Loucy (cell line): Measurements from ENCODE around the gene MAP1LC3A.

Experiments
- H2AFZ ChIP-seq: fragments of 200-600 bp; sonication (generic); 2 replicates; pipeline ENCODE4 v1.6.0; 2016; ENCODE audit warnings: antibody characterized with exemption, mild to moderate bottlenecking, low read length, moderate library complexity
- H3F3A ChIP-seq: fragments of 200-600 bp; 2 replicates; pipeline ENCODE4 v1.6.0; 2016; ENCODE audit warnings: antibody characterized with exemption, low read depth, mild to moderate bottlenecking
- H3K27me3 ChIP-seq: fragments of 200-600 bp; sonication (generic); 2 replicates; pipeline ENCODE4 v1.6.1; 2014; ENCODE audit warnings: low read length, mild to moderate bottlenecking; ENCODE audit not compliant: insufficient read depth, poor library complexity, severe bottlenecking
- H3K36me3 ChIP-seq: fragments of 200-600 bp; sonication (generic); 2 replicates; pipeline ENCODE4 v1.6.1; 2016; ENCODE audit warnings: low read length; ENCODE audit not compliant: insufficient read depth
- H3K4me1 ChIP-seq: fragments of 200-600 bp; sonication (generic); 2 replicates; pipeline ENCODE4 v1.5.1; 2014; ENCODE audit warnings: low read length, mild to moderate bottlenecking; ENCODE audit not compliant: insufficient read depth, poor library complexity, severe bottlenecking
- H3K4me2 ChIP-seq: fragments of 200-600 bp; sonication (generic); 2 replicates; pipeline ENCODE4 v1.6.0; 2014; ENCODE audit warnings: antibody characterized with exemption, low read length, low read depth, mild to moderate bottlenecking; ENCODE audit not compliant: poor library complexity, severe bottlenecking
- H3K4me3 ChIP-seq: fragments of 200-600 bp; sonication (generic); 2 replicates; pipeline ENCODE4 v1.5.1; 2014; ENCODE audit warnings: low read length, mild to moderate bottlenecking, mixed read lengths; ENCODE audit not compliant: poor library complexity, severe bottlenecking
- H3K79me2 ChIP-seq: fragments of 200-600 bp; sonication (generic); 2 replicates; pipeline ENCODE4 v1.6.1; 2014; ENCODE audit warnings: low read length; ENCODE audit not compliant: insufficient read depth
- H3K9ac ChIP-seq: fragments of 200-600 bp; sonication (generic); 2 replicates; pipeline ENCODE4 v1.6.0; 2014; ENCODE audit warnings: mild to moderate bottlenecking, low read depth, low read length, moderate library complexity; ENCODE audit not compliant: poor library complexity, severe bottlenecking
- H3K9me2 ChIP-seq: fragments of 200-600 bp; sonication (generic); replicated peaks from 2 replicates; pipeline ENCODE4 v1.6.1; 2016; ENCODE audit warnings: low read depth, low read length, mixed read lengths
- H3K9me3 ChIP-seq: fragments of 200-600 bp; sonication (generic); 2 replicates; pipeline ENCODE4 v1.6.1; 2014; ENCODE audit warnings: mild to moderate bottlenecking, antibody characterized with exemption, low read length, low read depth; ENCODE audit not compliant: insufficient read depth
- H4K20me1 ChIP-seq: fragments of 200-600 bp; sonication (generic); 2 replicates; pipeline ENCODE4 v1.6.0; 2014; ENCODE audit warnings: antibody characterized with exemption, low read length, mild to moderate bottlenecking; ENCODE audit not compliant: insufficient read depth, poor library complexity, severe bottlenecking
- CTCF ChIP-seq: fragments of 200-600 bp; sonication (generic); conservative IDR thresholded peaks from 2 replicates; pipeline ENCODE4 v1.5.1; 2014; ENCODE audit warnings: mild to moderate bottlenecking, antibody characterized with exemption, low read length
- EZH2phosphoT487 ChIP-seq: fragments of 200-600 bp; IDR thresholded peaks from 2 replicates; pipeline ENCODE4 v1.6.1; 2018; ENCODE audit warnings: antibody characterized with exemption, mild to moderate bottlenecking, moderate library complexity, borderline replicate concordance

MAP1LC3A gene

GRCh38 chr20:34558320-34559218 lies at the start of gene MAP1LC3A:
Gene MAP1LC3A (plus strand): TSS chr20:34558718. CDS start chr20:34558869, 151 bp downstream.
- no peaks in the 10 kb centered on the region for H3K27me3 ChIP-seq
- H3K36me3 ChIP-seq, result peaks cover 7% of the 10 kb centered on the region; the same call in 1 of the 2 replicates
- TF ChIP-seq CTCF, result no peak
- no peak for TF ChIP-seq EZH2phosphoT487
- H3K4me3 ChIP-seq, result no peak within 1 kb of the TSS
- no peaks in the 10 kb centered on the region for H3K9me3 ChIP-seq
- H4K20me1 ChIP-seq, result no peaks in the 10 kb centered on the region
- no peak within 1 kb of the TSS for H3K4me2 ChIP-seq
- H2AFZ ChIP-seq, result no peak within 1 kb of the TSS
- no peaks in the 10 kb centered on the region for H3K4me1 ChIP-seq
- H3K79me2 ChIP-seq, result no peaks in the 10 kb centered on the region
- no peaks in the 10 kb centered on the region for H3F3A ChIP-seq
- no peaks in the 10 kb centered on the region for H3K9me2 ChIP-seq
- no peak within 1 kb of the TSS for H3K9ac ChIP-seq

- Histone ChIP-seq H3K4me1 (peaks cover 7% of the 10 kb centered on the region), H3K9me3 (no peaks in the 10 kb centered on the region), H4K20me1 (no peaks in the 10 kb centered on the region), H3K27me3 (no peaks in the 10 kb centered on the region), H3F3A (no peaks in the 10 kb centered on the region), H3K4me3 (no peak overlapping the region), H3K9ac (no peak overlapping the region), H3K4me2 (no peak overlapping the region), H2AFZ (no peak overlapping the region), H3K79me2 (peaks cover 7% of the 10 kb centered on the region; the same call in 1 of the 2 replicates), H3K36me3 (peaks cover 41% of the 10 kb centered on the region; the same call in 1 of the 2 replicates), H3K9me2 (no peaks in the 10 kb centered on the region)
- no peak for TF ChIP-seq CTCF
- no peak for TF ChIP-seq EZH2phosphoT487
Measured at GRCh38 chr20:34510575-34510974, 47.9 kb upstream of the MAP1LC3A start.

GRCh38 chr20:34511891-34512265 lies 46.6 kb upstream of the MAP1LC3A start:
- Histone ChIP-seq H3K36me3 (peaks cover 28% of the 10 kb centered on the region; the same call in 1 of the 2 replicates), H3K9me2 (no peaks in the 10 kb centered on the region), H3K4me1 (peaks cover 7% of the 10 kb centered on the region), H3K4me3 (no peak overlapping the region), H2AFZ (no peak overlapping the region), H4K20me1 (peaks cover 2% of the 10 kb centered on the region), H3K9me3 (no peaks in the 10 kb centered on the region), H3K9ac (no peak overlapping the region), H3K4me2 (no peak overlapping the region), H3K27me3 (no peaks in the 10 kb centered on the region), H3F3A (no peaks in the 10 kb centered on the region), H3K79me2 (peaks cover 11% of the 10 kb centered on the region)
- no peak for TF ChIP-seq CTCF
- no peak for TF ChIP-seq EZH2phosphoT487
